SK-N-SH treated with all-trans-retinoic acid at 6 μM for 48 hours (cell line): ENCODE results near the gene CTPS2.

Source experiments
- CREB5 ChIP-seq: fragments of 250-450 bp; sonication (Bioruptor Pico); IDR thresholded peaks from 2 replicates; pipeline ENCODE4 v1.5.1; 2020; ENCODE audit warnings: low read depth, mild to moderate bottlenecking, moderate library complexity
- ESRRG ChIP-seq: fragments of 250-450 bp; sonication (Bioruptor Pico); IDR thresholded peaks from 2 replicates; pipeline ENCODE4 v1.6.1; 2021; ENCODE audit warnings: mild to moderate bottlenecking
- ISL1 ChIP-seq: fragments of 250-450 bp; sonication (Bioruptor Pico); IDR thresholded peaks from 2 replicates; pipeline ENCODE4 v2.1.2; 2022; ENCODE audit warnings: mild to moderate bottlenecking, moderate library complexity
- OSR1 ChIP-seq: fragments of 250-450 bp; sonication (Bioruptor Pico); IDR thresholded peaks from 2 replicates; pipeline ENCODE4 v1.8.0; 2022; ENCODE audit warnings: moderate library complexity, mild to moderate bottlenecking, inconsistent platforms
- PATZ1 ChIP-seq: fragments of 250-450 bp; sonication (Bioruptor Pico); IDR thresholded peaks from 2 replicates; pipeline ENCODE4 v1.8.0; 2020; ENCODE audit warnings: mild to moderate bottlenecking, moderate library complexity, borderline replicate concordance
- POU6F1 ChIP-seq: fragments of 250-450 bp; sonication (Bioruptor Pico); IDR thresholded peaks from 2 replicates; pipeline ENCODE4 v1.8.0; 2021; ENCODE audit warnings: low read depth, mild to moderate bottlenecking, moderate library complexity, borderline replicate concordance
- RARB ChIP-seq: fragments of 250-450 bp; sonication (Bioruptor Pico); IDR thresholded peaks from 2 replicates; pipeline ENCODE4 v1.8.0; 2021; ENCODE audit warnings: mild to moderate bottlenecking, moderate library complexity
- SNAI2 ChIP-seq: fragments of 250-450 bp; sonication (Bioruptor Pico); IDR thresholded peaks from 2 replicates; pipeline ENCODE4 v1.5.0; 2020; ENCODE audit warnings: mild to moderate bottlenecking, moderate library complexity
- ZFP3 ChIP-seq: fragments of 250-450 bp; sonication (Bioruptor Pico); IDR thresholded peaks from 2 replicates; pipeline ENCODE4 v1.5.0; 2020; ENCODE audit warnings: mild to moderate bottlenecking, moderate library complexity
- ZFP30 ChIP-seq: fragments of 450-650 bp; formaldehyde crosslinking; IDR thresholded peaks from 2 replicates; pipeline ENCODE4 v1.5.0; 2022; ENCODE audit warnings: mild to moderate bottlenecking, moderate library complexity
- ZNF70 ChIP-seq: fragments of 450-650 bp; formaldehyde crosslinking; IDR thresholded peaks from 2 replicates; pipeline ENCODE4 v1.5.0; 2020; ENCODE audit warnings: mild to moderate bottlenecking, moderate library complexity
- ZNF8 ChIP-seq: fragments of 450-650 bp; formaldehyde crosslinking; IDR thresholded peaks from 2 replicates; pipeline ENCODE4 v1.5.0; 2020; ENCODE audit warnings: mild to moderate bottlenecking, moderate library complexity

GRCh38 chrX:16714504-16714903 is 2.0 kb upstream of the CTPS2 start:
- TF ChIP-seq ZNF8 (CRISPR knock-in tag), result no peak
- no peak for TF ChIP-seq PATZ1 (CRISPR knock-in tag)
- TF ChIP-seq CREB5 (CRISPR knock-in tag), result no peak
- TF ChIP-seq ZFP30 (CRISPR knock-in tag), result no peak
- no peak for TF ChIP-seq OSR1 (CRISPR knock-in tag)
- no peak for TF ChIP-seq SNAI2
- TF ChIP-seq ZNF70 (CRISPR knock-in tag), result no peak
- TF ChIP-seq ESRRG (CRISPR knock-in tag), result no peak
- no peak for TF ChIP-seq POU6F1 (CRISPR knock-in tag)
- no peak for TF ChIP-seq RARB (CRISPR knock-in tag)
- no peak for TF ChIP-seq ZFP3 (CRISPR knock-in tag)
- TF ChIP-seq ISL1 (CRISPR knock-in tag), result no peak
